ENCODE measurements around the gene NUP62CL. TPM values are rescaled to one million over a fixed set of nuclear protein-coding genes. Genes with fewer than 3 reads are reported as not detected.

NUP62CL gene
- total RNA-seq, 4 donors from 2014 or later = 0.66 TPM; not detected in 3

DNA sequence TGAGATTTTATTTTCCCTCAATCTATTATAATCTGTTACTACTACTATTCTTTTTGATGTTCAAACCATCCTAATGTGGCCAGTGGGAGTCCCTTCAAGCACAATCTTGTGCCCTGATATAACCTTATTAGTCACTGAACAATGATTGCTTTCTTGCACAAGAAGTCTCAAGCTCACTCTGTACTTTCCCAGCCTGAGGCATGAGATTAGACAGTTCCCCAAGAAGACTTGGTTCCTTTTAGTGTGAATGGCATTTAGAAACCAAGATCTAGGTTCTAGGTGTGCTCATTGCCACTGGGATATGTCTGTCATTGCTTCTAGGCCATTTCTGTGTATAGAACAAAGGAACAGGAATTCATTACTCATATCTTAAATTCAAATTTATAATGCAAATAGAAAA is 59.6 kb downstream of the NUP62CL start:
- H3K9me3 ChIP-seq = no peaks in the 10 kb centered on the region
- H3K27ac ChIP-seq = no peak overlapping the region
- no peaks in the 10 kb centered on the region for H3K36me3 ChIP-seq
- peaks cover 0 to 5% of the 10 kb centered on the region in 2 donors for H3K27me3 ChIP-seq
- TF ChIP-seq, protein P1, sequence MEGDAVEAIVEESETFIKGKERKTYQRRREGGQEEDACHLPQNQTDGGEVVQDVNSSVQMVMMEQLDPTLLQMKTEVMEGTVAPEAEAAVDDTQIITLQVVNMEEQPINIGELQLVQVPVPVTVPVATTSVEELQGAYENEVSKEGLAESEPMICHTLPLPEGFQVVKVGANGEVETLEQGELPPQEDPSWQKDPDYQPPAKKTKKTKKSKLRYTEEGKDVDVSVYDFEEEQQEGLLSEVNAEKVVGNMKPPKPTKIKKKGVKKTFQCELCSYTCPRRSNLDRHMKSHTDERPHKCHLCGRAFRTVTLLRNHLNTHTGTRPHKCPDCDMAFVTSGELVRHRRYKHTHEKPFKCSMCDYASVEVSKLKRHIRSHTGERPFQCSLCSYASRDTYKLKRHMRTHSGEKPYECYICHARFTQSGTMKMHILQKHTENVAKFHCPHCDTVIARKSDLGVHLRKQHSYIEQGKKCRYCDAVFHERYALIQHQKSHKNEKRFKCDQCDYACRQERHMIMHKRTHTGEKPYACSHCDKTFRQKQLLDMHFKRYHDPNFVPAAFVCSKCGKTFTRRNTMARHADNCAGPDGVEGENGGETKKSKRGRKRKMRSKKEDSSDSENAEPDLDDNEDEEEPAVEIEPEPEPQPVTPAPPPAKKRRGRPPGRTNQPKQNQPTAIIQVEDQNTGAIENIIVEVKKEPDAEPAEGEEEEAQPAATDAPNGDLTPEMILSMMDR (IDR thresholded peaks at IDR 0.05) = no peak
- TF ChIP-seq POLR2A (IDR thresholded peaks at IDR 0.05) (no peak), EP300 (IDR thresholded peaks at IDR 0.05) (no peak)
- no peaks in the 10 kb centered on the region for H3K4me1 ChIP-seq
- DNase-seq (ENCODE audit: low spot score in 2 of 2) = no peak
- H3K4me3 ChIP-seq = no peak overlapping the region

GRCh38 chrX:107135965-107136307 is 70.3 kb downstream of the NUP62CL start:
- DNase-seq (ENCODE audit: low spot score in 2 of 2) = no peak
- 64 to 94% methylated on average over 1 of the region's 1 CpG for WGBS, 2 donors
- no peaks in the 10 kb centered on the region for H3K4me1 ChIP-seq
- peaks cover 0 to 7% of the 10 kb centered on the region in 2 donors for H3K27me3 ChIP-seq
- H3K27ac ChIP-seq = no peak overlapping the region
- TF ChIP-seq, protein P1 (IDR thresholded peaks at IDR 0.05) = no peak
- TF ChIP-seq EP300 (IDR thresholded peaks at IDR 0.05) (no peak), POLR2A (IDR thresholded peaks at IDR 0.05) (no peak)
- H3K4me3 ChIP-seq = no peak overlapping the region
- no peaks in the 10 kb centered on the region for H3K36me3 ChIP-seq
- H3K9me3 ChIP-seq = no peaks in the 10 kb centered on the region

GRCh38 chrX:107135049-107135964 is 70.9 kb downstream of the NUP62CL start:
- Histone ChIP-seq H3K36me3 (no peaks in the 10 kb centered on the region), H3K27ac (no peak overlapping the region), H3K4me1 (no peaks in the 10 kb centered on the region), H3K4me3 (no peak overlapping the region), H3K27me3 (peaks cover 0 to 7% of the 10 kb centered on the region in 2 donors), H3K9me3 (no peaks in the 10 kb centered on the region)
- DNase-seq (ENCODE audit: low spot score in 2 of 2) = no peak
- WGBS, 2 donors = 52 to 61% methylated on average over 5 of the region's 5 CpGs
- TF ChIP-seq POLR2A (IDR thresholded peaks at IDR 0.05) (no peak), EP300 (IDR thresholded peaks at IDR 0.05) (no peak)
- TF ChIP-seq, protein P1 (IDR thresholded peaks at IDR 0.05) = no peak

- Histone ChIP-seq H3K9me3 (no peaks in the 10 kb centered on the region), H3K4me3 (no peak overlapping the region), H3K27ac (no peak overlapping the region), H3K4me1 (no peaks in the 10 kb centered on the region), H3K36me3 (no peaks in the 10 kb centered on the region), H3K27me3 (peaks cover 0 to 19% of the 10 kb centered on the region in 2 donors)
- TF ChIP-seq, protein P1 (IDR thresholded peaks at IDR 0.05) = no peak
- TF ChIP-seq POLR2A (IDR thresholded peaks at IDR 0.05) = no peak
- DNase-seq (ENCODE audit: low spot score in 2 of 2) = no peak
Measured at GRCh38 chrX:107123750-107124149, 82.5 kb downstream of the NUP62CL start.

- Histone ChIP-seq H3K27me3 (peaks cover 0 to 12% of the 10 kb centered on the region in 2 donors), H3K9me3 (no peaks in the 10 kb centered on the region), H3K27ac (peak overlapping the region in 1 of 4 donors; percentile 75), H3K4me1 (peaks cover 0 to 12% (median 2%) of the 10 kb centered on the region in 4 donors), H3K36me3 (peaks cover 0 to 12% (median 0%) of the 10 kb centered on the region in 3 donors), H3K4me3 (peak overlapping the region in 2 of 4 donors; percentile 60 to 69)
- no peak for DNase-seq (ENCODE audit: low spot score in 2 of 2)
- WGBS, 2 donors = 80 to 93% methylated on average over 1 of the region's 1 CpG
- TF ChIP-seq, protein P1 (IDR thresholded peaks at IDR 0.05) = no peak
- TF ChIP-seq EP300 (IDR thresholded peaks at IDR 0.05) = no peak
- no peak for TF ChIP-seq POLR2A (IDR thresholded peaks at IDR 0.05)
Measured at GRCh38 chrX:107119283-107119682, 87.0 kb downstream of the NUP62CL start.

Data from tibial nerve (tissue), 4 donors.